Trophoblast cell (in vitro differentiated cells and primary cell): ENCODE results near the gene ANKRD1.

Source experiments
- DNase-seq, 2 donors: peaks; one replicate each; pipeline ENCODE4 v3.0.0-alpha.2; 2016
- H2AFZ ChIP-seq: 2 replicates; pipeline ENCODE4 v1.6.1; 2013; ENCODE audit warnings: low read length, moderate library complexity, mild to moderate bottlenecking; ENCODE audit not compliant: insufficient read depth, poor library complexity
- H2AK5ac ChIP-seq: 2 replicates; pipeline ENCODE4 v1.6.1; 2013; ENCODE audit warnings: mild to moderate bottlenecking, low read length
- H2BK120ac ChIP-seq: 2 replicates; pipeline ENCODE4 v1.6.1; 2013; ENCODE audit warnings: low read length, mild to moderate bottlenecking, moderate library complexity; ENCODE audit not compliant: insufficient read depth, poor library complexity
- H2BK12ac ChIP-seq: 2 replicates; pipeline ENCODE4 v1.6.1; 2013; ENCODE audit warnings: mild to moderate bottlenecking, low read length, moderate library complexity
- H2BK5ac ChIP-seq: 2 replicates; pipeline ENCODE4 v1.6.1; 2013; ENCODE audit warnings: low read length, low read depth, moderate library complexity, mild to moderate bottlenecking; ENCODE audit not compliant: poor library complexity
- H3K14ac ChIP-seq: 2 replicates; pipeline ENCODE4 v1.6.1; 2013; ENCODE audit warnings: mild to moderate bottlenecking, low read length
- H3K18ac ChIP-seq: 2 replicates; pipeline ENCODE4 v1.6.1; 2013; ENCODE audit warnings: mild to moderate bottlenecking, low read length
- H3K23ac ChIP-seq: 2 replicates; pipeline ENCODE4 v1.6.1; 2013; ENCODE audit warnings: low read length
- H3K27ac ChIP-seq: 2 replicates; pipeline ENCODE4 v1.5.1; 2013; ENCODE audit warnings: low read depth, mild to moderate bottlenecking, inconsistent platforms, low read length, moderate library complexity
- H3K27me3 ChIP-seq: 2 replicates; pipeline ENCODE4 v1.6.1; 2013; ENCODE audit warnings: inconsistent platforms, mild to moderate bottlenecking, low read length, moderate library complexity; ENCODE audit not compliant: insufficient read depth
- H3K36me3 ChIP-seq, 2 experiments: 1 replicate in 1 of 2; 2 replicates in 1 of 2; pipeline ENCODE4 v1.6.1; 2013; ENCODE audit warnings: low read length in 2 of 2, mild to moderate bottlenecking in 2 of 2, moderate library complexity in 1 of 2; ENCODE audit not compliant: insufficient read depth in 2 of 2, control insufficient read depth in 1 of 2
- H3K4ac ChIP-seq: 2 replicates; pipeline ENCODE4 v1.6.1; 2013; ENCODE audit warnings: low read depth, mild to moderate bottlenecking, low read length, moderate library complexity
- H3K4me1 ChIP-seq, 2 experiments: 1 replicate in 1 of 2; 2 replicates in 1 of 2; pipeline ENCODE4 v1.6.1; 2013; ENCODE audit warnings: low read length in 2 of 2, mild to moderate bottlenecking in 2 of 2, moderate library complexity in 1 of 2; ENCODE audit not compliant: insufficient read depth in 2 of 2, control insufficient read depth in 1 of 2
- H3K4me2 ChIP-seq: 2 replicates; pipeline ENCODE4 v1.6.1; 2013; ENCODE audit warnings: inconsistent platforms, mild to moderate bottlenecking, low read length, moderate library complexity
- H3K4me3 ChIP-seq: 2 replicates; pipeline ENCODE4 v1.5.1; 2013; ENCODE audit warnings: mild to moderate bottlenecking, low read depth, low read length, inconsistent platforms
- H3K79me1 ChIP-seq: one replicate; pipeline ENCODE4 v1.6.1; 2013; ENCODE audit warnings: low read length
- H3K79me2 ChIP-seq: 2 replicates; pipeline ENCODE4 v1.6.1; 2013; ENCODE audit warnings: low read length, mild to moderate bottlenecking; ENCODE audit not compliant: control insufficient read depth, insufficient read depth, poor library complexity
- H3K9ac ChIP-seq: 2 replicates; pipeline ENCODE4 v1.6.1; 2013; ENCODE audit warnings: mild to moderate bottlenecking, low read length
- H3K9me3 ChIP-seq: 2 replicates; pipeline ENCODE4 v1.6.1; 2013; ENCODE audit warnings: low read depth, mild to moderate bottlenecking, control low read depth, inconsistent platforms, low read length; ENCODE audit not compliant: insufficient read depth
- H4K12ac ChIP-seq: 2 replicates; pipeline ENCODE4 v1.6.1; 2013; ENCODE audit warnings: low read depth, mild to moderate bottlenecking, low read length, moderate library complexity
- H4K8ac ChIP-seq: 2 replicates; pipeline ENCODE4 v1.6.1; 2013; ENCODE audit warnings: low read depth, mild to moderate bottlenecking, low read length, moderate library complexity
- H4K91ac ChIP-seq: one replicate; pipeline ENCODE4 v1.6.1; 2013; ENCODE audit warnings: low read depth, mild to moderate bottlenecking, low read length, moderate library complexity
- WGBS: extraction: QIAGEN DNeasy Blood & Tissue Kit; methylation state at CpG from one replicate; pipeline ENCODE4 v1.1.7; 2013; ENCODE audit warnings: missing lambda C conversion rate; ENCODE audit not compliant: insufficient read length, insufficient coverage; ENCODE audit errors: extremely low coverage; 5-methylcytosine and 5-hydroxymethylcytosine counted together

ANKRD1 gene

GRCh38 chr10:90935581-90936275 lies 14.8 kb upstream of the ANKRD1 start:
- no peak overlapping the region for H3K18ac ChIP-seq
- peak overlapping the region; percentile 27 for H2BK5ac ChIP-seq
- H3K79me2 ChIP-seq = peaks cover 1% of the 10 kb centered on the region
- H3K27me3 ChIP-seq = no peaks in the 10 kb centered on the region
- no peak overlapping the region for H3K4me3 ChIP-seq
- no peak overlapping the region for H3K9ac ChIP-seq
- H3K4ac ChIP-seq = no peak overlapping the region
- H4K8ac ChIP-seq = no peak overlapping the region
- peak overlapping the region; percentile 77 for H3K27ac ChIP-seq
- H2AFZ ChIP-seq = no peak overlapping the region
- no peak overlapping the region for H3K23ac ChIP-seq
- H2AK5ac ChIP-seq = no peak overlapping the region
- no CpG with 5 or more reads among the region's 5 CpGs for WGBS
- peak in 1 of 2 donors; percentile 43 for DNase-seq
- H3K79me1 ChIP-seq = peaks cover 30% of the 10 kb centered on the region
- peaks cover 3% of the 10 kb centered on the region for H3K9me3 ChIP-seq
- peaks cover 8 to 24% of the 10 kb centered on the region in 2 experiments for H3K4me1 ChIP-seq
- H4K91ac ChIP-seq = peak overlapping the region; percentile 60
- no peak overlapping the region for H3K4me2 ChIP-seq
- no peak overlapping the region for H2BK12ac ChIP-seq
- no peak overlapping the region for H3K14ac ChIP-seq
- no peak overlapping the region for H4K12ac ChIP-seq
- H2BK120ac ChIP-seq = peak overlapping the region; percentile 20
- H3K36me3 ChIP-seq = no peaks in the 10 kb centered on the region

GRCh38 chr10:90930971-90931871 lies 10.3 kb upstream of the ANKRD1 start:
- Histone ChIP-seq H3K4me3 (no peak overlapping the region), H3K4me1 (peaks cover 13 to 23% of the 10 kb centered on the region in 2 experiments), H3K27me3 (no peaks in the 10 kb centered on the region), H3K9ac (no peak overlapping the region), H2AK5ac (no peak overlapping the region), H3K4ac (no peak overlapping the region), H3K14ac (no peak overlapping the region), H3K9me3 (no peaks in the 10 kb centered on the region), H2AFZ (no peak overlapping the region), H2BK5ac (peak overlapping the region; percentile 95), H3K79me2 (no peaks in the 10 kb centered on the region), H3K27ac (peak overlapping the region; percentile 99), H3K79me1 (peaks cover 29% of the 10 kb centered on the region), H3K18ac (peak overlapping the region; percentile 16), H4K12ac (no peak overlapping the region), H3K23ac (no peak overlapping the region), H4K8ac (peak overlapping the region; percentile 26), H2BK120ac (peak overlapping the region; percentile 53), H2BK12ac (peak overlapping the region; percentile 51), H3K36me3 (no peaks in the 10 kb centered on the region), H4K91ac (peak overlapping the region; percentile 88), H3K4me2 (peak overlapping the region; percentile 36)
- no CpG with 5 or more reads among the region's 6 CpGs for whole genome bisulfite sequencing
- DNase-seq = no peak

GRCh38 chr10:90930070-90930837 lies 9.4 kb upstream of the ANKRD1 start:
- peak overlapping the region; percentile 49 for H3K18ac ChIP-seq
- H3K4me3 ChIP-seq = no peak overlapping the region
- H2BK120ac ChIP-seq = peak overlapping the region; percentile 98
- H3K36me3 ChIP-seq = no peaks in the 10 kb centered on the region
- no peaks in the 10 kb centered on the region for H3K79me2 ChIP-seq
- H2AK5ac ChIP-seq = peak overlapping the region; percentile 82
- H4K8ac ChIP-seq = peak overlapping the region; percentile 72
- H3K4me2 ChIP-seq = peak overlapping the region; percentile 36
- peaks cover 27% of the 10 kb centered on the region for H3K79me1 ChIP-seq
- H3K4ac ChIP-seq = peak overlapping the region; percentile 77
- H3K9me3 ChIP-seq = no peaks in the 10 kb centered on the region
- peak overlapping the region; percentile 99 for H3K27ac ChIP-seq
- H2AFZ ChIP-seq = no peak overlapping the region
- H3K23ac ChIP-seq = no peak overlapping the region
- no peaks in the 10 kb centered on the region for H3K27me3 ChIP-seq
- peak overlapping the region; percentile 92 for H2BK12ac ChIP-seq
- peak overlapping the region; percentile 28 for H4K12ac ChIP-seq
- H3K14ac ChIP-seq = peak overlapping the region; percentile 85
- WGBS = 92% methylated on average over 1 of the region's 5 CpGs
- no peak for DNase-seq
- H3K9ac ChIP-seq = peak overlapping the region; percentile 74
- peaks cover 12 to 22% of the 10 kb centered on the region in 2 experiments for H3K4me1 ChIP-seq
- H2BK5ac ChIP-seq = peak overlapping the region; percentile 97
- H4K91ac ChIP-seq = peak overlapping the region; percentile 96

GRCh38 chr10:90929179-90929578 lies 8.3 kb upstream of the ANKRD1 start:
- H3K9me3 ChIP-seq = no peaks in the 10 kb centered on the region
- no peak overlapping the region for H2AFZ ChIP-seq
- H3K4me3 ChIP-seq = no peak overlapping the region
- no peaks in the 10 kb centered on the region for H3K27me3 ChIP-seq
- H3K9ac ChIP-seq = no peak overlapping the region
- H4K91ac ChIP-seq = peak overlapping the region; percentile 90
- peaks cover 12 to 18% of the 10 kb centered on the region in 2 experiments for H3K4me1 ChIP-seq
- H4K8ac ChIP-seq = peak overlapping the region; percentile 50
- H3K14ac ChIP-seq = peak overlapping the region; percentile 21
- H3K4ac ChIP-seq = peak overlapping the region; percentile 86
- H2BK12ac ChIP-seq = peak overlapping the region; percentile 89
- peak overlapping the region; percentile 99 for H3K27ac ChIP-seq
- DNase-seq = no peak
- H3K79me2 ChIP-seq = no peaks in the 10 kb centered on the region
- peak overlapping the region; percentile 37 for H2BK5ac ChIP-seq
- H3K36me3 ChIP-seq = no peaks in the 10 kb centered on the region
- H3K4me2 ChIP-seq = no peak overlapping the region
- peak overlapping the region; percentile 54 for H3K18ac ChIP-seq
- WGBS = no CpG with 5 or more reads among the region's 5 CpGs
- H2AK5ac ChIP-seq = peak overlapping the region; percentile 98
- peak overlapping the region; percentile 95 for H2BK120ac ChIP-seq
- no peak overlapping the region for H4K12ac ChIP-seq
- H3K79me1 ChIP-seq = peaks cover 24% of the 10 kb centered on the region
- H3K23ac ChIP-seq = no peak overlapping the region
